Neural cell (in vitro differentiated cells): ENCODE results near the gene ALDH7A1. TPM values are rescaled to one million over a fixed set of nuclear protein-coding genes. Genes with fewer than 3 reads are reported as not detected.

Experiments used
- H2AFZ ChIP-seq: fragments of 200-600, 300-800 bp; sonication (generic), shearing (Covaris generic); 2 replicates; pipeline ENCODE4 v1.6.0; 2014; ENCODE audit warnings: low read depth, mild to moderate bottlenecking, antibody characterized with exemption, low read length, moderate library complexity
- H3F3A ChIP-seq: fragments of 200-600 bp; shearing (Covaris generic); 2 replicates; pipeline ENCODE4 v1.6.1; 2016; ENCODE audit warnings: mild to moderate bottlenecking, moderate library complexity, mixed read lengths, antibody characterized with exemption, low read length; ENCODE audit not compliant: insufficient read depth, poor library complexity, severe bottlenecking
- H3K27ac ChIP-seq: fragments of 200-600, 300-800 bp; sonication (generic), shearing (Covaris generic); 2 replicates; pipeline ENCODE4 v1.5.1; 2014; ENCODE audit warnings: mild to moderate bottlenecking, low read length, moderate library complexity
- H3K27me3 ChIP-seq: fragments of 300-800, 200-600 bp; sonication (generic), shearing (Covaris generic); 2 replicates; pipeline ENCODE4 v1.6.0; 2014; ENCODE audit warnings: mild to moderate bottlenecking, low read depth, low read length, moderate library complexity; ENCODE audit not compliant: insufficient read depth
- H3K36me3 ChIP-seq: fragments of 300-800, 200-600 bp; sonication (generic), shearing (Covaris generic); 2 replicates; pipeline ENCODE4 v1.5.1; 2014; ENCODE audit warnings: mild to moderate bottlenecking, antibody characterized with exemption, low read length, moderate library complexity; ENCODE audit not compliant: insufficient read depth
- H3K4me2 ChIP-seq: fragments of 300-800, 200-600 bp; sonication (generic), shearing (Covaris generic); 2 replicates; pipeline ENCODE4 v1.6.0; 2014; ENCODE audit warnings: mild to moderate bottlenecking, low read length
- H3K4me3 ChIP-seq: fragments of 300-800, 200-600 bp; sonication (generic), shearing (Covaris generic); 2 replicates; pipeline ENCODE4 v1.5.1; 2014; ENCODE audit warnings: mild to moderate bottlenecking, low read length, moderate library complexity
- H3K79me2 ChIP-seq: fragments of 200-600 bp; shearing (Covaris generic); replicated peaks from 2 replicates; pipeline ENCODE4 v1.6.0; 2014; ENCODE audit warnings: mild to moderate bottlenecking, low read length, moderate library complexity; ENCODE audit not compliant: insufficient read depth
- H3K9ac ChIP-seq: fragments of 300-800, 200-600 bp; sonication (generic), shearing (Covaris generic); 2 replicates; pipeline ENCODE4 v1.6.1; 2016; ENCODE audit warnings: mild to moderate bottlenecking, low read length, mixed read lengths
- H3K9me2 ChIP-seq: fragments of 200-600 bp; shearing (Covaris generic); 2 replicates; pipeline ENCODE4 v1.6.1; 2016; ENCODE audit warnings: mild to moderate bottlenecking, low read length, mixed read lengths; ENCODE audit not compliant: insufficient read depth
- H3K9me3 ChIP-seq: fragments of 200-600, 300-800 bp; sonication (generic), shearing (Covaris generic); 2 replicates; pipeline ENCODE4 v1.6.1; 2016; ENCODE audit warnings: mild to moderate bottlenecking, mixed run types, low read length, moderate library complexity, mixed read lengths
- H4K20me1 ChIP-seq: fragments of 200-600 bp; shearing (Covaris generic); 2 replicates; pipeline ENCODE4 v1.6.1; 2016; ENCODE audit warnings: mild to moderate bottlenecking, mixed run types; ENCODE audit not compliant: insufficient read depth
- EP300 ChIP-seq: fragments of 450-650 bp; conservative IDR thresholded peaks from 2 replicates; pipeline ENCODE4 v1.6.1; 2014; ENCODE audit warnings: antibody characterized with exemption, mild to moderate bottlenecking, moderate library complexity; ENCODE audit not compliant: poor library complexity, severe bottlenecking
- EZH2 ChIP-seq: fragments of 200-600, 300-800 bp; shearing (Covaris generic), sonication (generic); IDR thresholded peaks from 2 replicates; pipeline ENCODE4 v1.6.1; 2014; ENCODE audit warnings: antibody characterized with exemption, low read length, borderline replicate concordance, mild to moderate bottlenecking; ENCODE audit not compliant: insufficient read depth, poor library complexity, severe bottlenecking
- MXI1 ChIP-seq: fragments of 450-650 bp; conservative IDR thresholded peaks from 2 replicates; pipeline ENCODE4 v1.6.1; 2014; ENCODE audit warnings: antibody characterized with exemption, mild to moderate bottlenecking; ENCODE audit not compliant: poor library complexity, severe bottlenecking
- POLR2AphosphoS5 ChIP-seq: IDR thresholded peaks from 2 replicates; pipeline ENCODE4 v1.6.1; 2012
- RAD21 ChIP-seq: fragments of 450-650 bp; conservative IDR thresholded peaks from 2 replicates; pipeline ENCODE4 v1.6.1; 2014; ENCODE audit warnings: antibody characterized with exemption, mild to moderate bottlenecking, moderate library complexity
- SMC3 ChIP-seq: fragments of 450-650 bp; conservative IDR thresholded peaks from 2 replicates; pipeline ENCODE4 v1.6.1; 2014; ENCODE audit warnings: antibody characterized with exemption, mild to moderate bottlenecking, moderate library complexity; ENCODE audit not compliant: poor library complexity
- TAF1 ChIP-seq: IDR thresholded peaks from 2 replicates; pipeline ENCODE4 v1.6.1; 2012; ENCODE audit warnings: low read depth
- polyA plus RNA-seq: library from polyadenylated mRNA; depleted of rRNA; stranded (reverse); fragments of >200 nt; gene quantifications from 2 replicates; pipeline ENCODE4 v1.2.3, GENCODE V29; 2014
- TF ChIP-seq, protein P1 (sequence below): fragments of 450-650 bp; IDR thresholded peaks from 2 replicates; pipeline ENCODE4 v1.5.1; 2014; ENCODE audit warnings: antibody characterized with exemption, mild to moderate bottlenecking, moderate library complexity; ENCODE audit not compliant: poor library complexity, severe bottlenecking
- TF ChIP-seq, protein P2 (sequence below): IDR thresholded peaks from 2 replicates; pipeline ENCODE4 v1.6.1; 2012; ENCODE audit warnings: borderline replicate concordance

The ALDH7A1 gene
- polyA plus RNA-seq, 1 donor from 2014 or later: 23.4 TPM

DNA sequence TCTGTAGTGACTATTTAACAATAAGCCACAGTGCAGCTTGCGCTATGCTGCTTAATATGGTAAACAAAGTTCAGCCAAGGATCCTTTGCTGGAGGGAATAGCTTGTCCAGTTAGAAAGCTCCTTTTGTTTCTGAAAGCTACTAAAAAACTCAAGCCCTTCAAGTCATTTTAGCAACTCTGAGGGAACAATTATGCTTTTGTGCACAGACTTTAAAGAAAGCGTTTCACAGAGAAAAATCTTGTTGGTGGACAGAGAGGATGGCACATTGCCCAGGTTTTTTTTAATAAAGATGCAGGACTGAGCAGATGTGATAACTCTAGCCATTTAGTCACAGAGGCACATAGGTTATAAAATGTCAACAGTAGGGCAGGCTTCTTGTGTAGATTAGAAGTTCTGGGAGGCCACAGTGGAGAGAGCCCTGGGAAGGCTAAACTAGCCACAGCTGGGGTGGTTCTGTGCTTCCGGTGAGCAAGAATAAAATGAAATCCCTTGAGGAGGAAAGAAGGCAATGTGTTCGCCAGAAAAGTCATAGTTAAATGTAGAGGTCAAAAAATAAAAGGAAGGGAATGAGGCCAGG, 63.4 kb downstream of the ALDH7A1 start:
- H3K9me3 ChIP-seq: no peaks in the 10 kb centered on the region
- H2AFZ ChIP-seq: no peak overlapping the region
- H3K36me3 ChIP-seq: no peaks in the 10 kb centered on the region
- no peaks in the 10 kb centered on the region for H3K9me2 ChIP-seq
- no peak overlapping the region for H3K9ac ChIP-seq
- no peak overlapping the region for H3K4me3 ChIP-seq
- H3F3A ChIP-seq: no peaks in the 10 kb centered on the region
- no peaks in the 10 kb centered on the region for H3K79me2 ChIP-seq
- no peaks in the 10 kb centered on the region for H3K27me3 ChIP-seq
- H3K27ac ChIP-seq: no peak overlapping the region
- no peak for TF ChIP-seq EP300
- H3K4me2 ChIP-seq: no peak overlapping the region
- H4K20me1 ChIP-seq: no peaks in the 10 kb centered on the region

DNA sequence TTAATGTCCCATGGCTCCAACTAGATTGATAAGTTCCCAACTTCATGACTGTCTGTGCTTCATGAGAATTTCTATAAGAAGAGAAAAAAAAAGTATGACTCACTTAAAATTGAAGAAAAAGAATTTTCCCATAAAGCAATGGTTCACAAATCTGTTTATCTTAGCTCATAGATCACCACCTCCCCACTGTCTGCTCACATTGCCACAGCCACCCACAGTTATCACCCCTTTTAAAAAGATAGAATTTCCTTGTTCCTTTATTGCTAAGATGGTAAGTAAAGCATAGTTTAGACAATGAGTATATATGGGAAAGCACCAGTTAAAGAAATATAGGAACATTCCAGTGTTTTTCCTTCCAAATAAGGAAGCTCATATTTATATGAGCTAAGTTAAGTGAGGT, 67.1 kb downstream of the ALDH7A1 start:
- H3K4me3 ChIP-seq: no peak overlapping the region
- no peaks in the 10 kb centered on the region for H3K36me3 ChIP-seq
- H3K27me3 ChIP-seq: no peaks in the 10 kb centered on the region
- H4K20me1 ChIP-seq: no peaks in the 10 kb centered on the region
- H3K9me2 ChIP-seq: no peaks in the 10 kb centered on the region
- no peaks in the 10 kb centered on the region for H3K9me3 ChIP-seq
- H3K27ac ChIP-seq: no peak overlapping the region
- no peak overlapping the region for H2AFZ ChIP-seq
- no peaks in the 10 kb centered on the region for H3F3A ChIP-seq
- no peak overlapping the region for H3K4me2 ChIP-seq
- no peaks in the 10 kb centered on the region for H3K79me2 ChIP-seq
- H3K9ac ChIP-seq: no peak overlapping the region
- TF ChIP-seq RAD21 (no peak), EP300 (no peak), SMC3 (no peak), TAF1 (no peak), POLR2AphosphoS5 (no peak), MXI1 (no peak), EZH2 (no peak)
- TF ChIP-seq, protein P1, sequence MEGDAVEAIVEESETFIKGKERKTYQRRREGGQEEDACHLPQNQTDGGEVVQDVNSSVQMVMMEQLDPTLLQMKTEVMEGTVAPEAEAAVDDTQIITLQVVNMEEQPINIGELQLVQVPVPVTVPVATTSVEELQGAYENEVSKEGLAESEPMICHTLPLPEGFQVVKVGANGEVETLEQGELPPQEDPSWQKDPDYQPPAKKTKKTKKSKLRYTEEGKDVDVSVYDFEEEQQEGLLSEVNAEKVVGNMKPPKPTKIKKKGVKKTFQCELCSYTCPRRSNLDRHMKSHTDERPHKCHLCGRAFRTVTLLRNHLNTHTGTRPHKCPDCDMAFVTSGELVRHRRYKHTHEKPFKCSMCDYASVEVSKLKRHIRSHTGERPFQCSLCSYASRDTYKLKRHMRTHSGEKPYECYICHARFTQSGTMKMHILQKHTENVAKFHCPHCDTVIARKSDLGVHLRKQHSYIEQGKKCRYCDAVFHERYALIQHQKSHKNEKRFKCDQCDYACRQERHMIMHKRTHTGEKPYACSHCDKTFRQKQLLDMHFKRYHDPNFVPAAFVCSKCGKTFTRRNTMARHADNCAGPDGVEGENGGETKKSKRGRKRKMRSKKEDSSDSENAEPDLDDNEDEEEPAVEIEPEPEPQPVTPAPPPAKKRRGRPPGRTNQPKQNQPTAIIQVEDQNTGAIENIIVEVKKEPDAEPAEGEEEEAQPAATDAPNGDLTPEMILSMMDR: no peak
- TF ChIP-seq, protein P2, sequence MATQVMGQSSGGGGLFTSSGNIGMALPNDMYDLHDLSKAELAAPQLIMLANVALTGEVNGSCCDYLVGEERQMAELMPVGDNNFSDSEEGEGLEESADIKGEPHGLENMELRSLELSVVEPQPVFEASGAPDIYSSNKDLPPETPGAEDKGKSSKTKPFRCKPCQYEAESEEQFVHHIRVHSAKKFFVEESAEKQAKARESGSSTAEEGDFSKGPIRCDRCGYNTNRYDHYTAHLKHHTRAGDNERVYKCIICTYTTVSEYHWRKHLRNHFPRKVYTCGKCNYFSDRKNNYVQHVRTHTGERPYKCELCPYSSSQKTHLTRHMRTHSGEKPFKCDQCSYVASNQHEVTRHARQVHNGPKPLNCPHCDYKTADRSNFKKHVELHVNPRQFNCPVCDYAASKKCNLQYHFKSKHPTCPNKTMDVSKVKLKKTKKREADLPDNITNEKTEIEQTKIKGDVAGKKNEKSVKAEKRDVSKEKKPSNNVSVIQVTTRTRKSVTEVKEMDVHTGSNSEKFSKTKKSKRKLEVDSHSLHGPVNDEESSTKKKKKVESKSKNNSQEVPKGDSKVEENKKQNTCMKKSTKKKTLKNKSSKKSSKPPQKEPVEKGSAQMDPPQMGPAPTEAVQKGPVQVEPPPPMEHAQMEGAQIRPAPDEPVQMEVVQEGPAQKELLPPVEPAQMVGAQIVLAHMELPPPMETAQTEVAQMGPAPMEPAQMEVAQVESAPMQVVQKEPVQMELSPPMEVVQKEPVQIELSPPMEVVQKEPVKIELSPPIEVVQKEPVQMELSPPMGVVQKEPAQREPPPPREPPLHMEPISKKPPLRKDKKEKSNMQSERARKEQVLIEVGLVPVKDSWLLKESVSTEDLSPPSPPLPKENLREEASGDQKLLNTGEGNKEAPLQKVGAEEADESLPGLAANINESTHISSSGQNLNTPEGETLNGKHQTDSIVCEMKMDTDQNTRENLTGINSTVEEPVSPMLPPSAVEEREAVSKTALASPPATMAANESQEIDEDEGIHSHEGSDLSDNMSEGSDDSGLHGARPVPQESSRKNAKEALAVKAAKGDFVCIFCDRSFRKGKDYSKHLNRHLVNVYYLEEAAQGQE: no peak

DNA sequence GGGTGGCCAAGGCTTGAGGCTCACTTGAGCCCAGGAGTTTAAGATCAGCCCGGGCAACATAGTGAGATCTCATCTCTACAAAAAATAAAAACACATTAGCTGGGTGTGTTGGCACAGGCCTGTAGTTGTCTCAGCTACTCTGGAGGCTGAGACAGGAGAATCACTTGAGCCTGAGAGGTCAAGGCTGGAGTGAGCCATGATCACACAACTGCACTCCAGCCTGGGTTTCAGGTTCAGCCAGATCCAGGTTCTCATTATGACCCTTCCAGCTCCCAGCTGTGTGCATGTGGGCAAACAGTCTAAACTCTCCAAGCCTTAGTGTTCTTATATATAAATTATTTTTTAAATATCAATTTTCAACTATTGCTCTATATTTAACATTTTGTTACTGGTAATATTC, 67.9 kb downstream of the ALDH7A1 start:
- H3K9me3 ChIP-seq: no peaks in the 10 kb centered on the region
- no peak overlapping the region for H3K9ac ChIP-seq
- H2AFZ ChIP-seq: no peak overlapping the region
- no peak for TF ChIP-seq EZH2
- no peak for TF ChIP-seq RAD21
- TF ChIP-seq EP300: no peak
- no peak for TF ChIP-seq MXI1
- no peak for TF ChIP-seq SMC3
- TF ChIP-seq POLR2AphosphoS5: no peak
- no peak for TF ChIP-seq TAF1
- TF ChIP-seq, protein P2: no peak
- TF ChIP-seq, protein P1: no peak
- no peak overlapping the region for H3K27ac ChIP-seq
- no peaks in the 10 kb centered on the region for H3F3A ChIP-seq
- H4K20me1 ChIP-seq: no peaks in the 10 kb centered on the region
- no peak overlapping the region for H3K4me3 ChIP-seq
- no peaks in the 10 kb centered on the region for H3K9me2 ChIP-seq
- H3K36me3 ChIP-seq: no peaks in the 10 kb centered on the region
- H3K4me2 ChIP-seq: no peak overlapping the region
- H3K79me2 ChIP-seq: no peaks in the 10 kb centered on the region
- no peaks in the 10 kb centered on the region for H3K27me3 ChIP-seq
